Left ventricle myocardium superior (tissue), 1 donor: ENCODE data around the gene PROCA1. TPM values are rescaled to one million over a fixed set of nuclear protein-coding genes. Genes with fewer than 3 reads are reported as not detected.

ENCODE experiments used
- ATAC-seq: fragments of 200-7000 bp; cut with Tn5 transposase; one replicate; pipeline ENCODE4 v1.9.1; 2020; ENCODE audit warnings: mild to moderate bottlenecking, moderate library complexity
- DNase-seq: peaks from one replicate; pipeline ENCODE4 v3.0.0-alpha.2; 2020
- intact Hi-C: fragments of 100-400 bp; cut with micrococcal nuclease; formaldehyde crosslinking; loops from one replicate; pipeline ENCODE4 v1.11.0; 2022
- total RNA-seq: library from RNA; stranded (reverse); fragmentation: NEBNext Ultra II Directional; extraction: Animal tissue kit (Norgen Biotek cat#: 25700); gene quantifications from one replicate; pipeline ENCODE4 v1.2.1, GENCODE V29; 2021
- donor health status: DM: no; HTN: yes; CAD: no; lungs with severe emphysema.

Gene PROCA1
- total RNA-seq, 1 donor from 2014 or later: 0.89 TPM

DNA sequence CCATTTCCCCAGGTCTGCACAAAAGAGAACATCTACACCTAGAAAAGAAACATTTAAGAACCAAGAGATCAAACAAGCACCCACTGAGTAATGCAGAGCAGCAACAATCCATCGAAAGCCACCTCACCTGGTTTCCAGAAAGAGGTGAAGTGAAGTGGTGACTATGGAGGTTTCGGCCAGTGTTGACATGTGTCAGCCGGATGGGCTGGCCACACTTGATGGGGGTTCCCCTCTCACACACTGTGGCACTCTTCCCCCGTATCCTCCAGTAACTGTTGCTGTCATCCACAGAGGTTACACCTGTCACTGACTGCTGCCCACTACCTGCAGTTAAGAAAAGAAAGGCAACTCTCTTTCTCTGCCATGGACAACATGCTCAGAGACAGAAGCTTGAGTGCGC is 56.5 kb downstream of the PROCA1 start:
- peak; percentile 25 for ATAC-seq
- DNase-seq: no peak
- intact Hi-C loops: no loop called here

Other genes with a start within 250 kb of the PROCA1 start
- gene SLC13A2, start 238.2 kb downstream of the PROCA1 start, total RNA-seq: not detected
- not detected for gene FOXN1, start 205.5 kb downstream of the PROCA1 start, total RNA-seq
- gene UNC119, start 159.3 kb downstream of the PROCA1 start, total RNA-seq: 22.2 TPM
- gene PIGS, start 140.4 kb downstream of the PROCA1 start, total RNA-seq: 45.0 TPM
- gene ALDOC, start 135.0 kb downstream of the PROCA1 start, total RNA-seq: 380 TPM
- 1.1 TPM for gene SPAG5, start 112.9 kb downstream of the PROCA1 start, total RNA-seq
- gene RSKR, start 97.7 kb downstream of the PROCA1 start, total RNA-seq: 4.0 TPM
- gene BLTP2, start 66.7 kb downstream of the PROCA1 start, total RNA-seq: 73.8 TPM
- gene SDF2, start 50.0 kb downstream of the PROCA1 start, total RNA-seq: 30.7 TPM
- 46.0 TPM for gene SUPT6H, start 49.7 kb downstream of the PROCA1 start, total RNA-seq
- 14.8 TPM for gene RAB34, start 6.0 kb upstream of the PROCA1 start, total RNA-seq
- 918 TPM for gene RPL23A, start 8.1 kb upstream of the PROCA1 start, total RNA-seq
- gene TLCD1, start 14.3 kb upstream of the PROCA1 start, total RNA-seq: 2.6 TPM
- gene NEK8, start 16.9 kb upstream of the PROCA1 start, total RNA-seq: 0.94 TPM
- gene TRAF4, start 32.1 kb upstream of the PROCA1 start, total RNA-seq: 4.2 TPM
- 16.8 TPM for gene FAM222B, start 130.9 kb upstream of the PROCA1 start, total RNA-seq
- 34.1 TPM for gene ERAL1, start 143.1 kb upstream of the PROCA1 start, total RNA-seq
- 108 TPM for gene FLOT2, start 185.8 kb upstream of the PROCA1 start, total RNA-seq
- 3.8 TPM for gene DHRS13, start 191.2 kb upstream of the PROCA1 start, total RNA-seq
- 20.4 TPM for gene PHF12, start 239.6 kb upstream of the PROCA1 start, total RNA-seq